ENCODE results near the gene ITGB5.

Gene ITGB5

DNA sequence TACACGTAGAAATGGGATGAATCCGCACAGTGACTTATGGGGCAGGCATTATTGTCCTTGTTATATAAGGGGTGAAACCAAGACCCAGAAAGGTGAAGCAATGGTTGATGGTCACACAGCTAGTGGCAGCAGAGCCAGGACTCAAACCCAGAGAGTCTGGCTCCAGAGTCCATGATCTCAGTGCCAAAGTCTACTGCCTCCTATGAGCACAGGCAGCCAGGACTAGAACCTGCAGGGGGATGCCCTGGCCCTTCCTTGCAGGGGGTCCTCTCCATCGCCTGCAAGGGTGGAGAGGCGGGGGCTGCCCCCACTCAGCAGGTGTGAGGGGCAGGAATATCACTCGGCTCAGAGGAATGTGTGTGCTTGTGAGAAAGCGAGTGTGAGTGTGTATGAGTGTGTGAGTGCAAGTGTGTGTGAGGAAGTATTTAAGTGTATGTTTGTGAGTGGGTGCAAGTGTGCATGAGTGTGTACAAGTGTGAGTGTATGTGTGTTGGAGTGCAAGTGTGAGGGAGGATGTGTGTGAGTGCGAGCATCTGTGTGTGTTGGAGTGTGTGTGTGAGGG lies 112.2 kb downstream of the ITGB5 start:
- no peak for TF ChIP-seq FOXP2 (optimal IDR thresholded peaks at IDR 0.05; ENCODE audit: borderline replicate concordance, extremely low read depth, extremely low read length, insufficient read depth)
- TF ChIP-seq SIN3A (IDR thresholded peaks at IDR 0.05; ENCODE audit: borderline replicate concordance, insufficient read depth, low read length), result no peak
- TF ChIP-seq, protein P1, sequence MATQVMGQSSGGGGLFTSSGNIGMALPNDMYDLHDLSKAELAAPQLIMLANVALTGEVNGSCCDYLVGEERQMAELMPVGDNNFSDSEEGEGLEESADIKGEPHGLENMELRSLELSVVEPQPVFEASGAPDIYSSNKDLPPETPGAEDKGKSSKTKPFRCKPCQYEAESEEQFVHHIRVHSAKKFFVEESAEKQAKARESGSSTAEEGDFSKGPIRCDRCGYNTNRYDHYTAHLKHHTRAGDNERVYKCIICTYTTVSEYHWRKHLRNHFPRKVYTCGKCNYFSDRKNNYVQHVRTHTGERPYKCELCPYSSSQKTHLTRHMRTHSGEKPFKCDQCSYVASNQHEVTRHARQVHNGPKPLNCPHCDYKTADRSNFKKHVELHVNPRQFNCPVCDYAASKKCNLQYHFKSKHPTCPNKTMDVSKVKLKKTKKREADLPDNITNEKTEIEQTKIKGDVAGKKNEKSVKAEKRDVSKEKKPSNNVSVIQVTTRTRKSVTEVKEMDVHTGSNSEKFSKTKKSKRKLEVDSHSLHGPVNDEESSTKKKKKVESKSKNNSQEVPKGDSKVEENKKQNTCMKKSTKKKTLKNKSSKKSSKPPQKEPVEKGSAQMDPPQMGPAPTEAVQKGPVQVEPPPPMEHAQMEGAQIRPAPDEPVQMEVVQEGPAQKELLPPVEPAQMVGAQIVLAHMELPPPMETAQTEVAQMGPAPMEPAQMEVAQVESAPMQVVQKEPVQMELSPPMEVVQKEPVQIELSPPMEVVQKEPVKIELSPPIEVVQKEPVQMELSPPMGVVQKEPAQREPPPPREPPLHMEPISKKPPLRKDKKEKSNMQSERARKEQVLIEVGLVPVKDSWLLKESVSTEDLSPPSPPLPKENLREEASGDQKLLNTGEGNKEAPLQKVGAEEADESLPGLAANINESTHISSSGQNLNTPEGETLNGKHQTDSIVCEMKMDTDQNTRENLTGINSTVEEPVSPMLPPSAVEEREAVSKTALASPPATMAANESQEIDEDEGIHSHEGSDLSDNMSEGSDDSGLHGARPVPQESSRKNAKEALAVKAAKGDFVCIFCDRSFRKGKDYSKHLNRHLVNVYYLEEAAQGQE (IDR thresholded peaks at IDR 0.05; ENCODE audit: insufficient read depth in 1 of 2, low read depth in 2 of 2, low read length in 2 of 2), result no peak
- no peak for TF ChIP-seq TAF1 (IDR thresholded peaks at IDR 0.05; ENCODE audit: borderline replicate concordance, insufficient read depth, low read length)
- TF ChIP-seq POLR2AphosphoS5 (IDR thresholded peaks at IDR 0.05; ENCODE audit: low read depth, low read length), result no peak

DNA sequence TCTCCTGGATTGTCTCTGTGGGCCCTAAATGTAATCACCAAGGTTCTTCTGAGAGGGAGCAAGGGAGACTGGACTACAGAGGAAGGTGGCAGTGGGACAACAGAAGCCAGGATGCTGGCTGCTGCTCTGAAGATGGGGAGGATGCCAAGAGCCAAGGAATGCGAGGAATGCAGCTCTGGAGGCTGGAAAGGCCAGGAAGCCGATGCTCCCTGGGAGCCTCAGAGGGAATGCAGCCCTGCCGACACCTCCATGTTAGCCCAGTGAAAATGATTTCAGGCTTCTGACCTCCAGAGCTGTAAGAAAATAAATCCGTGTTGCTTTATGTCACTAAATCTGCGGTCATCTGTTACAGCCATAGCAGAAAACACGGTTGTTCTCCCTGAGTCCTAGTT lies 112.8 kb downstream of the ITGB5 start:
- no peak for TF ChIP-seq SIN3A (IDR thresholded peaks at IDR 0.05; ENCODE audit: borderline replicate concordance, insufficient read depth, low read length)
- no peak for TF ChIP-seq POLR2AphosphoS5 (IDR thresholded peaks at IDR 0.05; ENCODE audit: low read depth, low read length)
- no peak for TF ChIP-seq TAF1 (IDR thresholded peaks at IDR 0.05; ENCODE audit: borderline replicate concordance, insufficient read depth, low read length)
- TF ChIP-seq, protein P1 (IDR thresholded peaks at IDR 0.05; ENCODE audit: insufficient read depth in 1 of 2, low read depth in 2 of 2, low read length in 2 of 2), result no peak
- no peak for TF ChIP-seq FOXP2 (optimal IDR thresholded peaks at IDR 0.05; ENCODE audit: borderline replicate concordance, extremely low read depth, extremely low read length, insufficient read depth)

DNA sequence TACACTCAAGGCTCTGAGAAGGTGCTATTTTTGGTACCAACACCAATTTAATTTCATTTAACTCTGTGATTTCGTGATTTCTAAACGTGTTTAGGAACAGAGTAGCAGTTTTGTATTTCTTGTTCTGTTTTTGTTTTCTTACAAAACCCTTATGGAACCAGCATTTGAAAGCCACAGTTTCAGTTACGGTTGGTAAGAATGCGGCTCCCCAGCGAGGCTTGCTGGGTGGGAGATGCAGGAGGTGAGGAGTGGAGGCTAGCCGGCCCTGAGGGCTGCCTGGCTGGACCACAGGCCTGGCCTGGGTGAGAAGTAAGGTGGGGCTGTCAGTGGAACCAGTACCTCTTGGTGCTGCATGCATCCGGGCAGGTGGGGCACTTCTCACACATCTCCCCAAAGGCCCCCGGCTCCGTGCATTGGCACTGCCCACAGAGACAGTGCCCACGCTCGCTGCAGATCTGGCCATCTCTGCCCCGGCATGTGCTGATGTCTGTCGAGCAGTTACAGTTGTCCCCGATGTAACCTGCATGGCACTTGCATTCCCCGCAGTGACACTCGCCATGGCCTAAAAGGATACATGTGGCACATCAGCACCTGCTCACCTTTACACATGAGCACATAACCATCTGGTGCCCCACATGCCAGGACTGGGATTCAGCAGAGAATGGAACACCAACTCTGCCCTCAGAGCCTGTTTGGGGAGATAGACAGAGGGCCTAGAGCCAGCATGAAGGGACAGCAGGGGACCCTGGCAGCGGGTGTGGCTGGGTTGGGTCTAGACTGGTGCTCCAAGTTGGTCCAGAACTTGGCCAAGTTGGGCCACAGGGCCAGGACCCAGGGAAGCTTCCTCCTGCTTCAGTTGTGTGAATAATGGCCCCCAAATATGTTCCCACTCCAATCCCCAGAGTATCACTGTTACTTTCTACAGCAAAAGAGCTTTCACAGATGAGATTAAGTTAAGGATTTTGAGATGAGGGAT lies 113.5 kb downstream of the ITGB5 start:
- TF ChIP-seq TAF1 (IDR thresholded peaks at IDR 0.05; ENCODE audit: borderline replicate concordance, insufficient read depth, low read length), result no peak
- TF ChIP-seq FOXP2 (optimal IDR thresholded peaks at IDR 0.05; ENCODE audit: borderline replicate concordance, extremely low read depth, extremely low read length, insufficient read depth), result no peak
- TF ChIP-seq POLR2AphosphoS5 (IDR thresholded peaks at IDR 0.05; ENCODE audit: low read depth, low read length), result no peak
- TF ChIP-seq SIN3A (IDR thresholded peaks at IDR 0.05; ENCODE audit: borderline replicate concordance, insufficient read depth, low read length), result no peak
- TF ChIP-seq, protein P1 (IDR thresholded peaks at IDR 0.05; ENCODE audit: insufficient read depth in 1 of 2, low read depth in 2 of 2, low read length in 2 of 2), result no peak

DNA sequence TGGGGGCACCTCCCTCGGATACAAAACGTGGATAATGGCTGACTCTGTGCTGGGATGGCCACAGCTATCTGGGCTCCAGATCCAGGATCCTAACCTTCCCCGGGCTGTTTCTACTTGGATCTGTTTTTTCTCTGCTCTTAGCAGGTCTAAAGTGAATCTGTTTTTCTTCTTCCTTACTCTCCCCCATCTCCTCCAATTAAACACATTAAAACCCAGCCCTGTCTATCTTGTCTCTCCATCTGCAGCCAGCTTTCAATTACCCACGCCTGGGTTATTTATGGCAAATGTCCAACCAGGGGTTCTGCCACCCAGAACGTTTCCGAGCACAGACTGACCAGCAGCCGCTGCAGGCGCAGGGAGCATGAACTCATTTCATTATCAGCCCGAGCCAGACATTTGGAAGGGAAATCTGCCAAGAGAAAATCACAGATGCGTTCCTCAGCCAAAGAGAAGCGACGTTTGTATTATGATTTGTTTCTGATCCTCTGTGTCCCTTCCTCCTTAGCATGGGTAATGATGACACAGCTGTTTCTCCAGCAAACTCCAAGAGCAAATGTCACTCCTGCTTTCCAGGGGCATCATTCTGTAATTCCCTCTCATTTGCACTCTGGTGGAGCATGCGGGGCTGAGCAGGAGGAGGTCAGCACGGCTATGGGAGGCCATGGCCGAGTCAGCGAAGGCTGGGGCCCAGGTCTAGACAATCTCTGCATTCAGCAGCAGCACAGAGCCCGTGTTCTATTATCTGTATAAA lies 114.9 kb downstream of the ITGB5 start:
- TF ChIP-seq SIN3A (IDR thresholded peaks at IDR 0.05; ENCODE audit: borderline replicate concordance, insufficient read depth, low read length) (peak; percentile 74; the same call in 1 of the 2 replicates), POLR2AphosphoS5 (IDR thresholded peaks at IDR 0.05; ENCODE audit: low read depth, low read length) (peak; percentile 62), TAF1 (IDR thresholded peaks at IDR 0.05; ENCODE audit: borderline replicate concordance, insufficient read depth, low read length) (no peak), FOXP2 (optimal IDR thresholded peaks at IDR 0.05; ENCODE audit: borderline replicate concordance, extremely low read depth, extremely low read length, insufficient read depth) (no peak)
- TF ChIP-seq, protein P1 (IDR thresholded peaks at IDR 0.05; ENCODE audit: insufficient read depth in 1 of 2, low read depth in 2 of 2, low read length in 2 of 2), result peak in 1 of 2 experiments; percentile 74; a peak in 1 of 4 replicates

All from PFSK-1 (cell line).